ENCODE results near the gene HTT.

DNA sequence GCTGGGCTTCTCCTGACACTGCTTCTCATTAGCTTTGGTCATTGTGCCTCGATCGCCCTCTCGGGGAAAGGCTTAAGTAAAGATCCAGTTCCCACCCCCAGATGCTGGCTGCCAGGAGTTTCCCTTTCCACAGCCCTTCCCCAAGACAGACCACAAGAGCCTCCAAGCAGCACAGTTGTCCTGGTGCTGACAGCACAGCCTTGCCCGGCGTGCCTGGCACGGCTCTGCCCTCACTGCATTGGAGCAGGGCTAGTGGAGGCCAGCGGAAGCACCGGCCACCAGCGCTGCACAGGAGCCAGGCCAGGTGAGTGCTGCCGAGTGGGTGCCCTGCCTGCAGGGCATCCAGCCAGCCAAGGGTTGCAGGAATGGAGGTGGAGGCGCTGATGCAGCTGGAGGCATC lies 164.8 kb downstream of the HTT start:
- TF ChIP-seq EZH2 (optimal IDR thresholded peaks at IDR 0.05; ENCODE audit: low read depth, low read length): no peak
- TF ChIP-seq CTCF (IDR thresholded peaks at IDR 0.05; ENCODE audit: low read length): no peak
- no peak for TF ChIP-seq EZH2phosphoT487 (IDR thresholded peaks at IDR 0.05; ENCODE audit: low read length)
